CD8-positive, alpha-beta memory T cell (primary cell): Measurements from ENCODE around the gene CRTC1. TPM values are rescaled to one million over a fixed set of nuclear protein-coding genes. Genes with fewer than 3 reads are reported as not detected.

Experiments used
- CTCF ChIA-PET: fragments of 350-600 bp; sonication (Branson Sonifier 250); formaldehyde crosslinking; loops from one replicate; lab custom pipeline; 2021; ENCODE audit warnings: antibody characterized with exemption; lab: Charles Lee
- POLR2A ChIA-PET: fragments of 350-600 bp; sonication (Branson Sonifier 250); formaldehyde crosslinking; loops from one replicate; lab custom pipeline; 2021; ENCODE audit warnings: antibody characterized with exemption; lab: Charles Lee
- DNase-seq, 5 donors: peaks; one replicate each; pipeline versions ENCODE4 v3.0.0 to v3.0.0-alpha.2; 2020 to 2022; ENCODE audit warnings: mixed read lengths in 1 of 5
- H3K27ac ChIP-seq: one replicate; pipeline ENCODE4 v1.7.0; 2013; ENCODE audit warnings: low read depth, mild to moderate bottlenecking, low read length, moderate library complexity
- H3K27me3 ChIP-seq: 2 replicates; pipeline ENCODE4 v1.7.0; 2013; ENCODE audit warnings: low read length, mild to moderate bottlenecking; ENCODE audit not compliant: insufficient read depth, poor library complexity, severe bottlenecking
- H3K36me3 ChIP-seq: 2 replicates; pipeline ENCODE4 v1.7.0; 2013; ENCODE audit warnings: mild to moderate bottlenecking, low read length, moderate library complexity; ENCODE audit not compliant: insufficient read depth
- H3K4me1 ChIP-seq: 2 replicates; pipeline ENCODE4 v1.7.0; 2013; ENCODE audit warnings: mild to moderate bottlenecking, low read length, moderate library complexity; ENCODE audit not compliant: insufficient read depth
- H3K4me3 ChIP-seq: 2 replicates; pipeline ENCODE4 v1.7.0; 2013; ENCODE audit warnings: mild to moderate bottlenecking, low read length
- H3K9me3 ChIP-seq: 2 replicates; pipeline ENCODE4 v1.7.0; 2013; ENCODE audit warnings: mild to moderate bottlenecking, low read length
- H3K27ac Mint-ChIP-seq, 8 donors: one replicate each; pipeline ENCODE4 v1.8.0; 2020 to 2021; ENCODE audit warnings: mixed read lengths in 8 of 8, mild to moderate bottlenecking in 6 of 8, inconsistent platforms in 3 of 8, moderate library complexity in 3 of 8
- H3K27me3 Mint-ChIP-seq, 2 donors: one replicate each; pipeline ENCODE4 v1.8.0; 2020 to 2021; ENCODE audit warnings: mixed read lengths in 2 of 2, mild to moderate bottlenecking in 1 of 2, moderate library complexity in 1 of 2
- H3K36me3 Mint-ChIP-seq, 3 donors: one replicate each; pipeline ENCODE4 v1.8.0; 2020 to 2021; ENCODE audit warnings: mixed read lengths in 3 of 3, inconsistent platforms in 1 of 3, mild to moderate bottlenecking in 1 of 3
- H3K4me1 Mint-ChIP-seq, 3 donors: one replicate each; pipeline ENCODE4 v1.8.0; 2020 to 2021; ENCODE audit warnings: mixed read lengths in 3 of 3, inconsistent platforms in 1 of 3, mild to moderate bottlenecking in 1 of 3
- H3K4me3 Mint-ChIP-seq, 7 donors: one replicate each; pipeline ENCODE4 v1.8.0; 2020 to 2021; ENCODE audit warnings: mixed read lengths in 7 of 7, mild to moderate bottlenecking in 6 of 7, moderate library complexity in 4 of 7, inconsistent platforms in 2 of 7
- H3K9me3 Mint-ChIP-seq, 5 donors: one replicate each; pipeline ENCODE4 v1.8.0; 2020 to 2022; ENCODE audit warnings: mixed read lengths in 5 of 5, mild to moderate bottlenecking in 3 of 5, moderate library complexity in 2 of 5, inconsistent platforms in 1 of 5
- polyA plus RNA-seq: library from polyadenylated mRNA; unstranded; fragments of 300-500 nt; fragmentation: Illumina TruSeq; gene quantifications from one replicate; pipeline ENCODE4 v1.2.3, GENCODE V29; 2021
- total RNA-seq, 2 experiments: library from RNA; stranded (reverse); gene quantifications; one replicate each; pipeline ENCODE4 v1.2.3, GENCODE V29; 2021

The CRTC1 gene
- total and polyA plus RNA-seq, 3 experiments from 2014 or later, result 1.3 to 7.1 (median 6.7) TPM

- Mint-ChIP-seq H3K4me1 (no peaks in the 10 kb centered on the region), H3K9me3 (no peaks in the 10 kb centered on the region), H3K36me3 (no peaks in the 10 kb centered on the region), H3K4me3 (no peak overlapping the region), H3K27ac (no peak overlapping the region), H3K27me3 (peaks cover 23 to 31% of the 10 kb centered on the region in 2 donors)
- CTCF ChIA-PET, result no interaction called here
- H3K27me3 ChIP-seq, result peaks cover 6% of the 10 kb centered on the region
- H3K9me3 ChIP-seq, result no peaks in the 10 kb centered on the region
- POLR2A ChIA-PET, result no interaction called here
- no peak for DNase-seq
- H3K4me1 ChIP-seq, result no peaks in the 10 kb centered on the region
- no peaks in the 10 kb centered on the region for H3K36me3 ChIP-seq
- no peak overlapping the region for H3K4me3 ChIP-seq
- H3K27ac ChIP-seq, result no peak overlapping the region
Observed at GRCh38 chr19:18800079-18800478, 116.6 kb downstream of the CRTC1 start.

- Histone ChIP-seq H3K4me1 (no peaks in the 10 kb centered on the region), H3K4me3 (no peak overlapping the region), H3K36me3 (no peaks in the 10 kb centered on the region), H3K9me3 (no peaks in the 10 kb centered on the region), H3K27ac (no peak overlapping the region), H3K27me3 (peaks cover 6% of the 10 kb centered on the region)
- CTCF ChIA-PET, result no interaction called here
- no peaks in the 10 kb centered on the region for H3K36me3 Mint-ChIP-seq
- no peak for DNase-seq
- no peak overlapping the region for H3K4me3 Mint-ChIP-seq
- POLR2A ChIA-PET, result no interaction called here
- peaks cover 21 to 28% of the 10 kb centered on the region in 2 donors for H3K27me3 Mint-ChIP-seq
- H3K9me3 Mint-ChIP-seq, result no peaks in the 10 kb centered on the region
- no peak overlapping the region for H3K27ac Mint-ChIP-seq
- H3K4me1 Mint-ChIP-seq, result no peaks in the 10 kb centered on the region
Observed at GRCh38 chr19:18800636-18801035, 117.2 kb downstream of the CRTC1 start.

GRCh38 chr19:18802354-18802753 lies 118.9 kb downstream of the CRTC1 start:
- ChIA-PET CTCF (no interaction called here), POLR2A (no interaction called here)
- peaks cover 14% of the 10 kb centered on the region in 2 donors for H3K27me3 Mint-ChIP-seq
- Histone ChIP-seq H3K36me3 (no peaks in the 10 kb centered on the region), H3K27ac (no peak overlapping the region), H3K9me3 (no peaks in the 10 kb centered on the region), H3K4me3 (no peak overlapping the region), H3K4me1 (no peaks in the 10 kb centered on the region), H3K27me3 (no peaks in the 10 kb centered on the region)
- no peaks in the 10 kb centered on the region for H3K4me1 Mint-ChIP-seq
- no peaks in the 10 kb centered on the region for H3K36me3 Mint-ChIP-seq
- no peak for DNase-seq
- peak overlapping the region in 1 of 8 donors; percentile 17 for H3K27ac Mint-ChIP-seq
- H3K4me3 Mint-ChIP-seq, result no peak overlapping the region
- H3K9me3 Mint-ChIP-seq, result no peaks in the 10 kb centered on the region

- no peak overlapping the region for H3K4me3 Mint-ChIP-seq
- peak overlapping the region in 1 of 8 donors; percentile 44 for H3K27ac Mint-ChIP-seq
- H3K27me3 Mint-ChIP-seq, result peaks cover 7 to 11% of the 10 kb centered on the region in 2 donors
- POLR2A ChIA-PET, result no interaction called here
- no peaks in the 10 kb centered on the region for H3K4me1 ChIP-seq
- no peaks in the 10 kb centered on the region for H3K9me3 ChIP-seq
- H3K36me3 Mint-ChIP-seq, result no peaks in the 10 kb centered on the region
- CTCF ChIA-PET, result no interaction called here
- no peaks in the 10 kb centered on the region for H3K4me1 Mint-ChIP-seq
- no peak for DNase-seq
- no peak overlapping the region for H3K27ac ChIP-seq
- H3K27me3 ChIP-seq, result no peaks in the 10 kb centered on the region
- no peak overlapping the region for H3K4me3 ChIP-seq
- H3K9me3 Mint-ChIP-seq, result no peaks in the 10 kb centered on the region
- H3K36me3 ChIP-seq, result no peaks in the 10 kb centered on the region
Observed at GRCh38 chr19:18803550-18804138, 120.2 kb downstream of the CRTC1 start.

GRCh38 chr19:18804139-18804601 lies 120.7 kb downstream of the CRTC1 start:
- CTCF ChIA-PET, result no interaction called here
- Mint-ChIP-seq H3K27me3 (peaks cover 8 to 11% of the 10 kb centered on the region in 2 donors), H3K4me1 (no peaks in the 10 kb centered on the region), H3K4me3 (no peak overlapping the region), H3K9me3 (no peaks in the 10 kb centered on the region), H3K36me3 (no peaks in the 10 kb centered on the region), H3K27ac (no peak overlapping the region)
- Histone ChIP-seq H3K27me3 (no peaks in the 10 kb centered on the region), H3K4me1 (no peaks in the 10 kb centered on the region), H3K36me3 (no peaks in the 10 kb centered on the region), H3K4me3 (no peak overlapping the region), H3K27ac (no peak overlapping the region), H3K9me3 (no peaks in the 10 kb centered on the region)
- no peak for DNase-seq
- POLR2A ChIA-PET, result no interaction called here

GRCh38 chr19:18804643-18805042 lies 121.2 kb downstream of the CRTC1 start:
- no peak for DNase-seq
- Mint-ChIP-seq H3K27ac (no peak overlapping the region), H3K36me3 (no peaks in the 10 kb centered on the region), H3K4me3 (no peak overlapping the region), H3K27me3 (peaks cover 8 to 15% of the 10 kb centered on the region in 2 donors), H3K4me1 (peaks cover 2 to 3% (median 3%) of the 10 kb centered on the region in 3 donors), H3K9me3 (no peaks in the 10 kb centered on the region)
- no peak overlapping the region for H3K27ac ChIP-seq
- H3K4me1 ChIP-seq, result no peaks in the 10 kb centered on the region
- no peaks in the 10 kb centered on the region for H3K36me3 ChIP-seq
- no peaks in the 10 kb centered on the region for H3K9me3 ChIP-seq
- no peaks in the 10 kb centered on the region for H3K27me3 ChIP-seq
- H3K4me3 ChIP-seq, result no peak overlapping the region
- ChIA-PET CTCF (no interaction called here), POLR2A (no interaction called here)

- POLR2A ChIA-PET, result no interaction called here
- H3K9me3 ChIP-seq, result no peaks in the 10 kb centered on the region
Observed at GRCh38 chr19:18807861-18808331, 124.4 kb downstream of the CRTC1 start.

GRCh38 chr19:18809149-18809868 lies 125.8 kb downstream of the CRTC1 start:
- no peak overlapping the region for H3K4me3 ChIP-seq
- H3K27me3 ChIP-seq, result no peaks in the 10 kb centered on the region
- ChIA-PET POLR2A (no interaction called here), CTCF (interaction anchor here (0.6 kb wide), 1 partner anchor 115 kb away, joined by 3 read pairs; no protein-coding TSS in a partner anchor)
- no peak overlapping the region for H3K27ac ChIP-seq
- H3K4me1 Mint-ChIP-seq, result peaks cover 2 to 4% (median 4%) of the 10 kb centered on the region in 3 donors
- H3K27ac Mint-ChIP-seq, result no peak overlapping the region
- no peaks in the 10 kb centered on the region for H3K36me3 Mint-ChIP-seq
- no peak for DNase-seq
- H3K9me3 Mint-ChIP-seq, result no peaks in the 10 kb centered on the region
- H3K36me3 ChIP-seq, result no peaks in the 10 kb centered on the region
- H3K27me3 Mint-ChIP-seq, result peaks cover 6 to 13% of the 10 kb centered on the region in 2 donors
- H3K4me1 ChIP-seq, result no peaks in the 10 kb centered on the region
- no peak overlapping the region for H3K4me3 Mint-ChIP-seq
- H3K9me3 ChIP-seq, result no peaks in the 10 kb centered on the region

More at GRCh38 chr19:18807861-18808331, 124.4 kb downstream of the CRTC1 start:
- peaks cover 7 to 17% of the 10 kb centered on the region in 2 donors for H3K27me3 Mint-ChIP-seq
- H3K36me3 Mint-ChIP-seq, result no peaks in the 10 kb centered on the region
- no peak overlapping the region for H3K27ac ChIP-seq
- H3K4me1 Mint-ChIP-seq, result peaks cover 2 to 4% (median 4%) of the 10 kb centered on the region in 3 donors
- H3K4me1 ChIP-seq, result no peaks in the 10 kb centered on the region
- H3K27me3 ChIP-seq, result no peaks in the 10 kb centered on the region
- no peak overlapping the region for H3K4me3 Mint-ChIP-seq
- H3K4me3 ChIP-seq, result no peak overlapping the region
- DNase-seq, result no peak
- no peaks in the 10 kb centered on the region for H3K9me3 Mint-ChIP-seq
- H3K36me3 ChIP-seq, result no peaks in the 10 kb centered on the region
- CTCF ChIA-PET, result no interaction called here
- no peak overlapping the region for H3K27ac Mint-ChIP-seq
